K562 (cell line): ENCODE measurements around the gene FIGNL1. TPM values are rescaled to one million over a fixed set of nuclear protein-coding genes. Genes with fewer than 3 reads are reported as not detected.
A peak's percentile ranks its signal among the peaks of the same experiment; 100 is the strongest.

ENCODE experiments used
- ARID3B ChIP-seq: fragments of 250-450 bp; sonication (Bioruptor Pico); IDR thresholded peaks from 2 replicates; pipeline ENCODE4 v1.4.0; 2020; ENCODE audit warnings: borderline replicate concordance
- BCL6 ChIP-seq: fragments of 250-450 bp; sonication (Bioruptor Pico); IDR thresholded peaks from 2 replicates; pipeline ENCODE4 v1.4.0; 2020
- CC2D1A ChIP-seq: fragments of 450-650 bp; IDR thresholded peaks from 2 replicates; pipeline ENCODE4 v1.6.1; 2017; ENCODE audit warnings: mild to moderate bottlenecking
- CHD1 ChIP-seq: fragments of 200-600 bp; sonication (generic); IDR thresholded peaks from one replicate; pipeline ENCODE4 v1.6.1; 2012; ENCODE audit warnings: mild to moderate bottlenecking, moderate library complexity, low read length, inconsistent platforms
- COPS2 ChIP-seq: fragments of 450-650 bp; conservative IDR thresholded peaks from 2 replicates; pipeline ENCODE4 v1.6.1; 2016; ENCODE audit warnings: mild to moderate bottlenecking, moderate library complexity
- EHMT2 ChIP-seq: fragments of 450-650 bp; IDR thresholded peaks from 2 replicates; pipeline ENCODE4 v1.6.1; 2018; ENCODE audit warnings: antibody characterized with exemption
- GATAD2B ChIP-seq: fragments of 450-650 bp; IDR thresholded peaks from 2 replicates; pipeline ENCODE4 v1.6.1; 2017; ENCODE audit warnings: mild to moderate bottlenecking, borderline replicate concordance
- KAT2B ChIP-seq: IDR thresholded peaks from one replicate; pipeline ENCODE4 v1.6.1; 2012; ENCODE audit warnings: low read depth, mild to moderate bottlenecking, control low read depth, inconsistent platforms, low read length, moderate library complexity
- KLF1 ChIP-seq: fragments of 450-650 bp; IDR thresholded peaks from 2 replicates; pipeline ENCODE4 v1.6.1; 2016; ENCODE audit warnings: missing genetic modification characterization, missing compliant biosample characterization
- KLF13 ChIP-seq: fragments of 450-650 bp; IDR thresholded peaks from 2 replicates; pipeline ENCODE4 v1.6.1; 2016; ENCODE audit warnings: missing genetic modification characterization, low read depth, mild to moderate bottlenecking, missing compliant biosample characterization, moderate library complexity, borderline replicate concordance
- MECOM ChIP-seq: fragments of 250-450 bp; sonication (Bioruptor Pico); IDR thresholded peaks from 2 replicates; pipeline ENCODE4 v1.8.0; 2022; ENCODE audit warnings: inconsistent platforms
- NCOA4 ChIP-seq: fragments of 450-650 bp; IDR thresholded peaks from 2 replicates; pipeline ENCODE4 v1.6.1; 2018; ENCODE audit warnings: mild to moderate bottlenecking; ENCODE audit not compliant: partially characterized antibody
- NR3C1 ChIP-seq: sonication (generic); formaldehyde crosslinking; IDR thresholded peaks from 2 replicates; pipeline ENCODE4 v1.8.1; 2022; ENCODE audit warnings: missing genetic modification reagents
- POLR3A ChIP-seq: IDR thresholded peaks from 2 replicates; pipeline ENCODE4 v1.6.1; 2011; ENCODE audit warnings: borderline replicate concordance, mild to moderate bottlenecking, moderate library complexity; ENCODE audit not compliant: insufficient read length, insufficient read depth; ENCODE audit errors: extremely low read depth
- RCOR1 ChIP-seq, 2 experiments: IDR thresholded peaks; 2 replicates each; pipeline ENCODE4 v1.6.1; 2012; ENCODE audit warnings: low read depth in 2 of 2, low read length in 2 of 2, borderline replicate concordance in 1 of 2, improper control_type of control experiment in 1 of 2
- SAFB2 ChIP-seq: fragments of 200-400 bp; formaldehyde crosslinking; IDR thresholded peaks from 2 replicates; pipeline ENCODE4 v1.6.1; 2018; ENCODE audit warnings: borderline replicate concordance, low read length, low read depth, moderate library complexity; ENCODE audit not compliant: severe bottlenecking
- SAP30 ChIP-seq: fragments of 200-600 bp; sonication (generic); IDR thresholded peaks from 2 replicates; pipeline ENCODE4 v1.6.1; 2012; ENCODE audit warnings: borderline replicate concordance, low read depth, mild to moderate bottlenecking, moderate library complexity, low read length, control low read depth, inconsistent platforms; ENCODE audit not compliant: insufficient read depth, poor library complexity, severe bottlenecking
- TFAM ChIP-seq: fragments of 250-450 bp; sonication (Bioruptor Pico); conservative IDR thresholded peaks from 2 replicates; pipeline ENCODE4 v1.5.0; 2021; ENCODE audit warnings: mild to moderate bottlenecking, moderate library complexity
- XRCC5 ChIP-seq: fragments of 200-400 bp; formaldehyde crosslinking; IDR thresholded peaks from 2 replicates; pipeline ENCODE4 v1.6.1; 2017; ENCODE audit warnings: low read depth, mild to moderate bottlenecking, low read length
- ZNF780A ChIP-seq: fragments of 250-450 bp; sonication (Bioruptor Pico); IDR thresholded peaks from 2 replicates; pipeline ENCODE4 v1.5.0; 2021; ENCODE audit warnings: mild to moderate bottlenecking
- ZSCAN29 ChIP-seq: fragments of 450-650 bp; IDR thresholded peaks from 2 replicates; pipeline ENCODE4 v1.6.1; 2017
- polyA plus RNA-seq, 8 experiments: library from polyadenylated mRNA; depleted of rRNA in 4 of 8; stranded (reverse) in 5 of 8; unstranded in 3 of 8; fragments of >200 nt; fragmentation: Nextera tagmentation in 2 of 8; fragmentation: Illumina TruSeq in 1 of 8; extraction: Ambion mirVana in 2 of 8; extraction: Trizol in 1 of 8; gene quantifications; 2 replicates each; pipeline versions ENCODE4 v1.2.1 to v1.2.3, GENCODE V29; 2011 to 2014; ENCODE audit warnings: inconsistent platforms in 1 of 8, missing spikeins in 1 of 8
- total RNA-seq, 7 experiments: library from RNA; depleted of rRNA in 6 of 7; stranded (reverse); fragments of >200 nt in 6 of 7; fragmentation: Illumina TruSeq in 2 of 7; extraction: Trizol in 2 of 7; gene quantifications; 2 replicates each; pipeline versions ENCODE4 v1.2.1 to v1.2.3, GENCODE V29; 2011 to 2021; ENCODE audit warnings: low replicate concordance in 1 of 7
- TF ChIP-seq, protein P1 (sequence below): fragments of 200-400 bp; formaldehyde crosslinking; IDR thresholded peaks from 2 replicates; pipeline ENCODE4 v1.6.1; 2017; ENCODE audit warnings: mild to moderate bottlenecking, low read depth, low read length, moderate library complexity
- TF ChIP-seq, protein P2 (sequence below): sonication (generic); formaldehyde crosslinking; IDR thresholded peaks from 2 replicates; pipeline ENCODE4 v1.8.0; 2022; ENCODE audit warnings: mild to moderate bottlenecking, missing genetic modification reagents, borderline replicate concordance

Gene FIGNL1
- total and polyA plus RNA-seq, 9 of the 15 experiments (the other 6 are each of a cell fraction or from before 2014, with no cell fraction given) = 15.5 to 48.3 (median 27.6) TPM

DNA sequence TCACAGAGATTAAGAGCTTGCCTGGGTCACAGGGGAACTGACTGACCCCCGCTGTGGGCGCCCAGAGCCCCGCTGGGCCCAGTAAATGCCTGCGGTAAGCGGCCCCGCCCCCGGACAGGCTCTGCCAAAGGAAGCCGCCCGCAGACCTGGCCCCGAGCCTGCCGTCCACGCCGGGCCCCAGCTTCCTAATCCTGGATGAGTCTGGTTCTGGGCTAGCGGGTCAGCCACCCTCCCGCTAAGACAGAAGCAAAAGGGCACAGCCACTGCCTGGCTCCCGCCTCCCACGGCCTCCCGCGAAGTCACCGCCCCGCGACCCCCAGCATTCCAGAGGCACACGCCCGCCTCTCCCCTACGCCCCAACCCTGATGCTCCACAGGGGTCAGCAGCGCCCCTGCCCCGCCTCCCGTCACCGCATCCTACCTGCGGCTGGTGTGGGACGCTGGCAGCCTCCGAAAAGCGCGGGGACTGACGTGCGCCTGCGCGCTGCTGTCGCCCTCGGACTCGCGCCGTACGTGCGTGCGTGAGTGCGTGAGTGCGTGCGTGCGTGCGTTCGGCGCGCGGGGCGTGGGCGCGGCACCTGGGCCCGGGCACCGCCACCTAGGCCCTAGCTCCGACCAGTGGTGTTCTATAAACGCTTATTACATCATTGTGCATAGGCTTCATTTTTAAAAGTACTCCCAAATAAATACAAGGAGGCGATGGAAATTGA lies at the start of gene FIGNL1 (continued):
- TF ChIP-seq, protein P1, sequence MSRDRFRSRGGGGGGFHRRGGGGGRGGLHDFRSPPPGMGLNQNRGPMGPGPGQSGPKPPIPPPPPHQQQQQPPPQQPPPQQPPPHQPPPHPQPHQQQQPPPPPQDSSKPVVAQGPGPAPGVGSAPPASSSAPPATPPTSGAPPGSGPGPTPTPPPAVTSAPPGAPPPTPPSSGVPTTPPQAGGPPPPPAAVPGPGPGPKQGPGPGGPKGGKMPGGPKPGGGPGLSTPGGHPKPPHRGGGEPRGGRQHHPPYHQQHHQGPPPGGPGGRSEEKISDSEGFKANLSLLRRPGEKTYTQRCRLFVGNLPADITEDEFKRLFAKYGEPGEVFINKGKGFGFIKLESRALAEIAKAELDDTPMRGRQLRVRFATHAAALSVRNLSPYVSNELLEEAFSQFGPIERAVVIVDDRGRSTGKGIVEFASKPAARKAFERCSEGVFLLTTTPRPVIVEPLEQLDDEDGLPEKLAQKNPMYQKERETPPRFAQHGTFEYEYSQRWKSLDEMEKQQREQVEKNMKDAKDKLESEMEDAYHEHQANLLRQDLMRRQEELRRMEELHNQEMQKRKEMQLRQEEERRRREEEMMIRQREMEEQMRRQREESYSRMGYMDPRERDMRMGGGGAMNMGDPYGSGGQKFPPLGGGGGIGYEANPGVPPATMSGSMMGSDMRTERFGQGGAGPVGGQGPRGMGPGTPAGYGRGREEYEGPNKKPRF = no peak
- TF ChIP-seq SAFB2 (no peak), NCOA4 (no peak), CC2D1A (no peak), KAT2B (no peak), ZSCAN29 (no peak), TFAM (no peak), COPS2 (no peak), ZNF780A (CRISPR knock-in tag) (no peak), MECOM (CRISPR knock-in tag) (no peak), EHMT2 (no peak), KLF1 (tag) (no peak; the same call in 1 of the 2 replicates), KLF13 (tag) (no peak; the same call in 1 of the 2 replicates), BCL6 (CRISPR knock-in tag) (no peak), SAP30 (peak; percentile 82), RCOR1 (IDR thresholded peaks at IDR 0.05; ENCODE audit: borderline replicate concordance in 1 of 2, low read depth in 2 of 2, low read length in 2 of 2) (no peak; a peak in 1 of 4 replicates), ARID3B (CRISPR knock-in tag) (no peak), CHD1 (no peak), NR3C1 (no peak), GATAD2B (0 out of 2 replicates have a peak, but pooled peaks have one; percentile 59), XRCC5 (no peak), POLR3A (no peak)
- TF ChIP-seq, protein P2, sequence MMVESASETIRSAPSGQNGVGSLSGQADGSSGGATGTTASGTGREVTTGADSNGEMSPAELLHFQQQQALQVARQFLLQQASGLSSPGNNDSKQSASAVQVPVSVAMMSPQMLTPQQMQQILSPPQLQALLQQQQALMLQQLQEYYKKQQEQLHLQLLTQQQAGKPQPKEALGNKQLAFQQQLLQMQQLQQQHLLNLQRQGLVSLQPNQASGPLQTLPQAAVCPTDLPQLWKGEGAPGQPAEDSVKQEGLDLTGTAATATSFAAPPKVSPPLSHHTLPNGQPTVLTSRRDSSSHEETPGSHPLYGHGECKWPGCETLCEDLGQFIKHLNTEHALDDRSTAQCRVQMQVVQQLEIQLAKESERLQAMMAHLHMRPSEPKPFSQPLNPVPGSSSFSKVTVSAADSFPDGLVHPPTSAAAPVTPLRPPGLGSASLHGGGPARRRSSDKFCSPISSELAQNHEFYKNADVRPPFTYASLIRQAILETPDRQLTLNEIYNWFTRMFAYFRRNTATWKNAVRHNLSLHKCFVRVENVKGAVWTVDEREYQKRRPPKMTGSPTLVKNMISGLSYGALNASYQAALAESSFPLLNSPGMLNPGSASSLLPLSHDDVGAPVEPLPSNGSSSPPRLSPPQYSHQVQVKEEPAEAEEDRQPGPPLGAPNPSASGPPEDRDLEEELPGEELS (CRISPR knock-in tag) = no peak
